ENCODE data around the gene CHST10.
"Not testable (repeated sequence)": the region's sequence is repeated elsewhere in the genome, so short reads cannot be mapped to it uniquely, and the experiment has no call there.

CHST10 gene

DNA sequence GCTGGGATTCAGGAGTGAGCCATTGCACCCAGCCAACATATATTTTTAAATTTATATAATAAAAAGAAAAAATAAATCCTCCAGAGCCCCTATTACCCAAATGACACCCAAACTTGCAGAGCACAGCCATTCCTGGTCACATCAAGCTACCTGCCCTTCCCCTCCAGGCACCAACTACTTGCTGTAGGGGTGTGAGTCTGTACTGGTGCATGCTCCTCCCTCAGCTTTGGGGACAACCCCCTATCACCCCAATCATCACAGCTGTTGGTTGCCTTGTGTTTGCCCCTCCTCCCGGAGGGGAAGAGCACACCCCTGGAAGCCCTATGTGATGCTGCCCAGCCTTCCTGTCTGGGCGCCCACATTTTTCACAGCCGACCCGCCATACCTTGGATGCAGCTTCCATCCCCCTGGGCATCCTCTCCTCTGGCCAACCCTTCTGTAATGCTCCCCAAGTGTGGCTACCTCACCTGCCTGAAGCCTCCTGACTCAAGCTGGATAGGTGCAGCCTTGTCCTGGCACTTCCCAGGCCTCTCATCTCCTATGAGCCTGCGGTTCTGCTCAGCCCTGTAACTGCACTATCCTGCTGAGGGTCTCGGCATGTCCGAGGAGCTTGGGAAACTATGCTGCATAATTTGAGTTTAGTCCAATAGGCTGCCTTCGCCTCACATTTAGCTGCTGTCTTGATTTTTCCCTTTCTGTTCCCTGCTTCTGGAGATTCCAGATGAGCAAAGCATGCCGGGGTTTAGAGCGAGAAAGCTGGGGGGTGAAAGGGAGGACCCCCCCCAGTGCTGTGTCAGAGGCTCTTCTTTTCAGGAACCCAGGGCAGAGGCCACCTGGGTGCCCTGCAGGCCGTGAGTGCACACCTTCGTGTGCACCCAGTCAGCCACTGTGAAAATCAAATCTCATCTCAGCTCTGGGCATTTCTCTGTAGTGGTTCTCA is 27.2 kb downstream of the CHST10 start:
- Histone ChIP-seq H3K9me3 (replicated peaks; ENCODE audit: low read length) (no peaks in the 10 kb centered on the region), H3K36me3 (ENCODE audit: insufficient read depth, low read length) (peaks cover 6% of the 10 kb centered on the region), H3K9ac (ENCODE audit: low read depth, low read length) (no peak overlapping the region), H3K4me3 (ENCODE audit: low read length) (no peak overlapping the region), H3K4me2 (ENCODE audit: low read length) (no peak overlapping the region), H3K27me3 (ENCODE audit: control insufficient read depth, insufficient read depth, low read length) (no peaks in the 10 kb centered on the region), H3K4me1 (ENCODE audit: control insufficient read depth, insufficient read depth, low read length) (no peaks in the 10 kb centered on the region)

DNA sequence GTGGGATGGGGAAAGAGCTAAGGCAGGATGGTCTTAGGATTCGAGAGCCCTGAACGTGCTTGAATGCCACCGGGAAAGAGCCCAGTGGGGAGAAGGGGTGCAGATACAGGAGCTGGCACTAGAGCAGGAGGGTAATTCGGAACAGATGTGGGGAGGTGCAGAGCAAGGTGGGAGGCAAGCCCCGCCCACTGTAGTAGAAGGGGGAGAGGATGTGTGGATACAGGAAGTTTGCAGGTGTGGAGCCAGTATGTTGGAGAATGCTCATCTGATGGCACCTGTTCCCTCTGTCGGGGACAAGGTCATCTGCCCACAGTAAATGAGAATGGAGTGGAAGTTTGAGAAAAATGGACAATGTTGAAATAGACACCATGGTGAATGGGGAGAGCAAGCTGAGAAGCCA is 28.8 kb downstream of the CHST10 start:
- peaks cover 6% of the 10 kb centered on the region for H3K36me3 ChIP-seq (ENCODE audit: insufficient read depth, low read length)
- H3K9me3 ChIP-seq (replicated peaks; ENCODE audit: low read length), result no peaks in the 10 kb centered on the region
- no peaks in the 10 kb centered on the region for H3K27me3 ChIP-seq (ENCODE audit: control insufficient read depth, insufficient read depth, low read length)
- H3K4me1 ChIP-seq (ENCODE audit: control insufficient read depth, insufficient read depth, low read length), result no peaks in the 10 kb centered on the region
- H3K9ac ChIP-seq (ENCODE audit: low read depth, low read length), result no peak overlapping the region
- H3K4me2 ChIP-seq (ENCODE audit: low read length), result no peak overlapping the region
- no peak overlapping the region for H3K4me3 ChIP-seq (ENCODE audit: low read length)

DNA sequence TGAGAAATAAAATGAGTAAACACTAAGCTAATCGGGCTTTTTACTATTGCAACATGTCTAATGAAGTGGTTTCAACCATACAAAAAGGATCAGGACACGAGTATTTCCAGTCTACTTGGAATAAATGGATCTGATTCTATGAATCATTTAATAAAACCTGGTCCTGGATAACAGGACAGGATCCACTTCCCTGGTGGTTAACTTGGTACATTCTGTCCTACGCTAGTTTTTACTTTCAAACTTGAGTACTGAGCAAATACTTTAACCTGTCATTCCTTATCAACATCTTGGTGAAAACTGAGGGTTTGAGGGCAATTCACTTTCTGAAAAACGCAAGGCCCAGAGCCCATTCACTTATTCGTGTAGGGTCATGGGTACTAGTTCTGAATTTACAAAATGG is 33.5 kb downstream of the CHST10 start:
- H3K4me1 ChIP-seq (ENCODE audit: control insufficient read depth, insufficient read depth, low read length), result no peaks in the 10 kb centered on the region
- no peak overlapping the region for H3K4me2 ChIP-seq (ENCODE audit: low read length)
- H3K9ac ChIP-seq (ENCODE audit: low read depth, low read length), result no peak overlapping the region
- H3K9me3 ChIP-seq (replicated peaks; ENCODE audit: low read length), result no peaks in the 10 kb centered on the region
- peaks cover 4% of the 10 kb centered on the region for H3K27me3 ChIP-seq (ENCODE audit: control insufficient read depth, insufficient read depth, low read length)
- H3K36me3 ChIP-seq (ENCODE audit: insufficient read depth, low read length), result no peaks in the 10 kb centered on the region
- no peak overlapping the region for H3K4me3 ChIP-seq (ENCODE audit: low read length)

DNA sequence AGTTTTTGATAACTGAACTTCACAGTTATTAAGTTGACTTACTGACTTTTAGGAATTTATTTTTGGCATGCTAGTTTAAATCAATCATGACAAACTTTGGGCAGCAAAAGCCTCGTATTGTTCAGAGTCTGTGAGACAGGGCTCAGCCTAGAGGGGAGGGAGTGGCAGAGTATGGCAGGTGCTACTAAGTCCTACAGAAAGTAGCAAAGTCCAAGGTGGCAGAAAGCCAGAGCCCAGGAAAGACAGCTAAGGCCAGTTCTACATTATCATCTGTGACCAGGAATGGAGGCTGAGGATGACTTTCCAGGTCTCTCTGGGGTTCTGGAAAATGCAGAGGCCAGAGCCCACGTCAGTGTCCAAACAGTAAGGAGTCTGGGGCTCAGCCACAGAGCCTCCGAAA is 34.2 kb downstream of the CHST10 start:
- H3K9ac ChIP-seq (ENCODE audit: low read depth, low read length), result no peak overlapping the region
- H3K36me3 ChIP-seq (ENCODE audit: insufficient read depth, low read length), result no peaks in the 10 kb centered on the region
- H3K9me3 ChIP-seq (replicated peaks; ENCODE audit: low read length), result no peaks in the 10 kb centered on the region
- no peak overlapping the region for H3K4me2 ChIP-seq (ENCODE audit: low read length)
- no peak overlapping the region for H3K4me3 ChIP-seq (ENCODE audit: low read length)
- H3K4me1 ChIP-seq (ENCODE audit: control insufficient read depth, insufficient read depth, low read length), result no peaks in the 10 kb centered on the region
- peaks cover 7% of the 10 kb centered on the region for H3K27me3 ChIP-seq (ENCODE audit: control insufficient read depth, insufficient read depth, low read length)

DNA sequence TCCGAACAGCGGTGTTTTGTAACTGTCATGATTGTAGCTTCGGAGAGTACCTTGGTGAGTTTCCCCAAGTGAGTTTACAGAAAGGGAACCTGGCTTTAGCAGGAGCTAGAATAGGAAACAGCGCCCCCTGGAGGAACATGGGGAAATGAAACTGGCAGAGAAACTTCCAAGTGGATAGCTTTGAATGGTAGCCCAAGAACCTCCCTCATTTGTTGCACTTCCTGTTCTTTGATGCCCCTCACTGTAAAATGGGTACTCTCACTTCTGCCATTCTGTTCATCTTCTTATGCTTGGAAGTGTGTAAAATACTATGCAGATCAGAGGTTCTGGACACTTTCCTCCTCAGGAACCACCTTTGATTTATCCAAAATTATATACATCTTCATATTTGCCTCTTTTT is 36.2 kb downstream of the CHST10 start:
- Histone ChIP-seq H3K4me1 (ENCODE audit: control insufficient read depth, insufficient read depth, low read length) (no peaks in the 10 kb centered on the region), H3K4me3 (ENCODE audit: low read length) (no peak overlapping the region), H3K9ac (ENCODE audit: low read depth, low read length) (no peak overlapping the region), H3K27me3 (ENCODE audit: control insufficient read depth, insufficient read depth, low read length) (peaks cover 13% of the 10 kb centered on the region), H3K36me3 (ENCODE audit: insufficient read depth, low read length) (no peaks in the 10 kb centered on the region), H3K9me3 (replicated peaks; ENCODE audit: low read length) (no peaks in the 10 kb centered on the region), H3K4me2 (ENCODE audit: low read length) (no peak overlapping the region)

DNA sequence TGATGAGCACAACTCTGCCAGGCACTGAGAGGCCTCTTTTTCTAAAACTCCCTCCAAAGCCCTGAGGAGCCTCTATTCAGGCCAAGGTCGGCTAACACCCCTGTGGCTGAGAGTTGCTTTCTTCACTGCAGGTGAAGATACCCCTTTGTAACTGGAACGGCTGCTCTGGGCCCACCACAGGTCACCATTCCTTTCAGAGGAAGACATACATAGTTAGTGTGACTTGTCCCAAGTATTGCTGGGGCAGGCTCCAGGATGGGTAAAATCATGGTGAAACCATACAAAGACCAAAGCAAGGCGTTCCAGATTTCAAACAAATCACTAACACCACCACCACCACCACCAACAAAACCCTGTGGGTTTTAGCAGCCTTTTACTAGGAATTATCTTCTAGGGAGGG is 36.8 kb downstream of the CHST10 start:
- Histone ChIP-seq H3K9me3 (replicated peaks; ENCODE audit: low read length) (no peaks in the 10 kb centered on the region), H3K27me3 (ENCODE audit: control insufficient read depth, insufficient read depth, low read length) (peaks cover 13% of the 10 kb centered on the region), H3K36me3 (ENCODE audit: insufficient read depth, low read length) (no peaks in the 10 kb centered on the region), H3K4me1 (ENCODE audit: control insufficient read depth, insufficient read depth, low read length) (no peaks in the 10 kb centered on the region), H3K4me3 (ENCODE audit: low read length) (no peak overlapping the region), H3K9ac (ENCODE audit: low read depth, low read length) (no peak overlapping the region), H3K4me2 (ENCODE audit: low read length) (no peak overlapping the region)

DNA sequence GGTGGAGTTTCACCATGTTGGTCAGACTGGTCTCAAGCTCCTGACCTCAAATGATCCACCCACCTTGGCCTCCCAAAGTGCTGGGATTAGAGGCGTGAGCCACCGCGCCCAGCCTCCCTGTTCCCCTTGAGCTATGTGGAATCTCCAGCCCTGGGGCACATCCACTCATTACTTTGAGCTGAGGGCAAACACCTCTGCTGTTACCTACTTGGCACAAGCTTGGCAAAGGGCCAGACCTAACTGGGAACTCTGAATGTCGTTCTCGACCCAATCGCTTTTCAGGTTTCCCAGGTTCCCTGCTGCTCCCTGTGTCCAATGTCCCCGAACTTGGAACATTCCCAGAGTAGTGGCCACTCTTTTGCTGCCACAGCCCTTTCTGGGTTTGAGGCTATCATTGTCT is 40.6 kb downstream of the CHST10 start:
- Histone ChIP-seq H3K9me3 (replicated peaks; ENCODE audit: low read length) (no peaks in the 10 kb centered on the region), H3K4me3 (ENCODE audit: low read length) (no peak overlapping the region), H3K27me3 (ENCODE audit: control insufficient read depth, insufficient read depth, low read length) (peaks cover 18% of the 10 kb centered on the region), H3K4me2 (ENCODE audit: low read length) (no peak overlapping the region), H3K36me3 (ENCODE audit: insufficient read depth, low read length) (no peaks in the 10 kb centered on the region), H3K9ac (ENCODE audit: low read depth, low read length) (no peak overlapping the region), H3K4me1 (ENCODE audit: control insufficient read depth, insufficient read depth, low read length) (no peaks in the 10 kb centered on the region)

DNA sequence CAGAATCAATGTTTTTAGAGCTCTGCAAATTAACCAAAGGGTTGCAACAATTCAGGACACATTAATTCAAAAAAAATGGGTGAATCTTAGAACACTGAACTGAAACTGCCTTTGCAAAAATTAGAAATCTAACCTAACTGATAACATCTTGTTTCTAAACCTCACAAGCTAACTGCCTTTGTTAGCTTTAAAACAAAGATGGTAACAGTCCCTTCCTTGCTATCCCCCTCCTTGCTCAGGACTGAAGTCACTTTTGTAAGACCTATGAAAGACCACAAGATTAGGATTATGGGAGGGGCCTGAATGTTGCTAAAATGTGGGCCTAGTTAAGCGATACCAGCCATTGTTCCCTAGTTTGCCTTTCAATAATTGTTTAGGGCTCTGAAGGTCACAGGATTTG is 50.3 kb downstream of the CHST10 start:
- no peak overlapping the region for H3K9ac ChIP-seq (ENCODE audit: low read depth, low read length)
- H3K27me3 ChIP-seq (ENCODE audit: control insufficient read depth, insufficient read depth, low read length), result peaks cover 13% of the 10 kb centered on the region
- no peaks in the 10 kb centered on the region for H3K9me3 ChIP-seq (replicated peaks; ENCODE audit: low read length)
- no peak overlapping the region for H3K4me2 ChIP-seq (ENCODE audit: low read length)
- no peaks in the 10 kb centered on the region for H3K4me1 ChIP-seq (ENCODE audit: control insufficient read depth, insufficient read depth, low read length)
- no peaks in the 10 kb centered on the region for H3K36me3 ChIP-seq (ENCODE audit: insufficient read depth, low read length)
- H3K4me3 ChIP-seq (ENCODE audit: low read length), result no peak overlapping the region

DNA sequence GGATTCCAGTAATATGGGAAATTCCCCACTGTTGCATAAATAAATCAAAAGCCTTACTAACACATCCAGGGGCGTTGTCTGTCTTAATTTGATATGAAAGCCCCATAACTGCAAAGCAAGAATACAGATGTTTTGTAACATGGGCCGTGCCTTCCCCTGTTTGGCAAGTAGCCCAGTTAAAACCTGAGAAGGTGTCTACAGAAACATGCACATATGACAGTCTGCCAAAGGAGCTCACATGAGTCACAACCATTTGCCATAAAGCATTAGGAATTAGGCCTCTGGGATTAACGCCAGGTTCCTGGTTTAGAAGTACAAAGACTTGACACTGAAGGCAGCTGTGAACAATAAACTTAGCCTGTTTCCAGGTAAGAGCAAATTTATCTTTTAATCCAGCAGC is 52.0 kb downstream of the CHST10 start:
- H3K27me3 ChIP-seq (ENCODE audit: control insufficient read depth, insufficient read depth, low read length), result peaks cover 6% of the 10 kb centered on the region
- H3K9ac ChIP-seq (ENCODE audit: low read depth, low read length), result no peak overlapping the region
- no peak overlapping the region for H3K4me2 ChIP-seq (ENCODE audit: low read length)
- H3K9me3 ChIP-seq (replicated peaks; ENCODE audit: low read length), result no peaks in the 10 kb centered on the region
- no peaks in the 10 kb centered on the region for H3K36me3 ChIP-seq (ENCODE audit: insufficient read depth, low read length)
- H3K4me1 ChIP-seq (ENCODE audit: control insufficient read depth, insufficient read depth, low read length), result no peaks in the 10 kb centered on the region
- no peak overlapping the region for H3K4me3 ChIP-seq (ENCODE audit: low read length)

DNA sequence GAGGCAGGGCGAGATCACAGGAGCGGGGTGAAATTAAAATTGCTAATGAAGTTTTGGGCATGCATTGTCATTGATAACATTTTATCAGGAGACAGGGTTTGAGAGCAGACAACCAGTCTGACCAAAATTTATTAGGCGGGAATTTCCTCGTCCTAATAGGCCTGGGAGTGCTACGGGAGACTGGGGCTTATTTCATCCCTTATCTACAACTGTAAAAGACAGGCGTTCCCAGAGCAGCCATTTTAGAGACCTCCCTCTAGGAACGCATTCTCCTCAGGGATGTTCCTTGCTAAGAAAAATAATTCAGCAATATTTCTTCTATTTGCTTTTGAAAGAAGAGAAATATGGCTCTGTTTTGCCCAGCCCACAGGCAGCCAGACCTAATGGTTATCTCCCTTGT is 55.2 kb downstream of the CHST10 start:
- not testable (repeated sequence) for H3K9me3 ChIP-seq (replicated peaks; ENCODE audit: low read length); H3K36me3 ChIP-seq (ENCODE audit: insufficient read depth, low read length); H3K4me1 ChIP-seq (ENCODE audit: control insufficient read depth, insufficient read depth, low read length); H3K9ac ChIP-seq (ENCODE audit: low read depth, low read length); H3K4me2 ChIP-seq (ENCODE audit: low read length); H3K27me3 ChIP-seq (ENCODE audit: control insufficient read depth, insufficient read depth, low read length); H3K4me3 ChIP-seq (ENCODE audit: low read length)

DNA sequence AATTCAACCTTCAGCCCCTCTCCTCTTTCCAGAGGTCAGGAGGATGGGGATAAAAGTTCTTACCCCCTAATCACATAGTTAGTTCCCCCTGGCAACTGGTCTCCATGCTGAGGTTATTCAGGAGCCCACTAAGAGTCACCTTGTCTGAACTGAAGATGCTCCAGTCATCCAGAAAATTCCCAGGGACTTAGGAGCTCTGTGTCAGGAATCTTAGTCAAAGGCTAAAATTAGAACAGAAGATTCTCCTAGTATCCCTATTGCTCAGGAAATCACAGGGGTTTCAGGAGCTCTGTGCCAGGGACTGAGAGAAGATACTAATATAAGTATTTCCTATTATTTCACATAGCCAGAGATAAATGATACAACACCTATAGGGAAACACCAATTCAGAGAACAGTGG is 57.9 kb downstream of the CHST10 start:
- no peaks in the 10 kb centered on the region for H3K4me1 ChIP-seq (ENCODE audit: control insufficient read depth, insufficient read depth, low read length)
- no peaks in the 10 kb centered on the region for H3K9me3 ChIP-seq (replicated peaks; ENCODE audit: low read length)
- no peaks in the 10 kb centered on the region for H3K36me3 ChIP-seq (ENCODE audit: insufficient read depth, low read length)
- no peak overlapping the region for H3K4me2 ChIP-seq (ENCODE audit: low read length)
- H3K9ac ChIP-seq (ENCODE audit: low read depth, low read length), result no peak overlapping the region
- no peak overlapping the region for H3K4me3 ChIP-seq (ENCODE audit: low read length)
- peaks cover 8% of the 10 kb centered on the region for H3K27me3 ChIP-seq (ENCODE audit: control insufficient read depth, insufficient read depth, low read length)

DNA sequence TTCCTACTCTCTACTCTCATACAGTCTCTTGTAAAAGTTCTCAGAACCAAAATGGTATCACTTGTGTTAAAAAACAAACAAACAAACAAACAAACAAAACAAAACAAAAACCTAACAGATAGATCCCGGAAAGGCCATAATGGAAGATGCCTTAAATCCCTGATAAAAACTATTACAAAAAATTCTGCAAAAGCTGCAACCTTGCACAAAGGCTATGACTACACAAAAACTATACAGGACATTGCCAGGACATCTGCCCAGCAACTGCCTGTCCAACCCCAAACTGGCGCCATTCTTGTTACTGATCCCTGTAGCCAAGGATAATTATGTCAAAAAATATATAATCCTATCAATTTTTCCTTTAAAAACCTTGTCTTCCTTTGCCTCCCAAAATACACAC is 58.9 kb downstream of the CHST10 start:
- Histone ChIP-seq H3K27me3 (ENCODE audit: control insufficient read depth, insufficient read depth, low read length) (peaks cover 8% of the 10 kb centered on the region), H3K4me3 (ENCODE audit: low read length) (no peak overlapping the region), H3K9ac (ENCODE audit: low read depth, low read length) (no peak overlapping the region), H3K4me2 (ENCODE audit: low read length) (no peak overlapping the region), H3K4me1 (ENCODE audit: control insufficient read depth, insufficient read depth, low read length) (no peaks in the 10 kb centered on the region), H3K36me3 (ENCODE audit: insufficient read depth, low read length) (no peaks in the 10 kb centered on the region), H3K9me3 (replicated peaks; ENCODE audit: low read length) (no peaks in the 10 kb centered on the region)

Data from skeletal muscle satellite cell (primary cell).